Transverse colon (tissue), 4 donors: ENCODE data around the gene CFAP221. TPM values are rescaled to one million over a fixed set of nuclear protein-coding genes. Genes with fewer than 3 reads are reported as not detected.

Experiments
- DNase-seq: peaks from one replicate; pipeline ENCODE4 v3.0.0-alpha.2; 2019
- H3K27ac ChIP-seq, 4 donors: fragments of 200-600 bp; sonication (generic); 2 replicates each; pipeline ENCODE4 v1.5.1; 2016 to 2018; ENCODE audit warnings: inconsistent platforms in 4 of 4
- H3K27me3 ChIP-seq: fragments of 200-600 bp; sonication (generic); 2 replicates; pipeline ENCODE4 v1.5.1; 2017; ENCODE audit warnings: inconsistent platforms
- H3K36me3 ChIP-seq, 4 donors: fragments of 200-600 bp; sonication (generic); 2 replicates each; pipeline ENCODE4 v1.5.1; 2017 to 2019; ENCODE audit warnings: inconsistent platforms in 4 of 4
- H3K4me1 ChIP-seq, 4 donors: fragments of 200-600 bp; sonication (generic); 2 replicates each; pipeline ENCODE4 v1.5.1; 2017 to 2020; ENCODE audit warnings: inconsistent platforms in 4 of 4
- H3K4me3 ChIP-seq, 4 donors: fragments of 200-600 bp; sonication (generic); 1 replicate in 1 of 4; 2 replicates in 3 of 4; pipeline versions ENCODE4 v1.5.1 to v1.6.1; 2017 to 2019; ENCODE audit warnings: inconsistent platforms in 4 of 4
- H3K9me3 ChIP-seq, 2 donors: fragments of 200-600 bp; sonication (generic); 2 replicates each; pipeline ENCODE4 v1.5.1; 2017 to 2019; ENCODE audit warnings: inconsistent platforms in 2 of 2
- CTCF ChIP-seq, 5 experiments: fragments of 200-600 bp in 3 of 5; fragments of 450-650 bp in 2 of 5; sonication (generic) in 3 of 5; IDR thresholded peaks; 1 replicate in 2 of 5; 2 replicates in 3 of 5; pipeline ENCODE4 v1.5.1; 2016 to 2017; ENCODE audit warnings: antibody characterized with exemption in 5 of 5, inconsistent platforms in 3 of 5, mild to moderate bottlenecking in 2 of 5, moderate library complexity in 1 of 5
- EP300 ChIP-seq: sonication (generic); formaldehyde crosslinking; IDR thresholded peaks from one replicate; pipeline ENCODE4 v1.6.1; 2017; ENCODE audit warnings: antibody characterized with exemption, low read depth
- POLR2A ChIP-seq: fragments of 450-650 bp; IDR thresholded peaks from one replicate; pipeline ENCODE4 v1.6.1; 2016; ENCODE audit warnings: antibody characterized with exemption, mild to moderate bottlenecking, moderate library complexity
- POLR2AphosphoS5 ChIP-seq, 3 donors: sonication (generic); formaldehyde crosslinking; IDR thresholded peaks; one replicate each; pipeline ENCODE4 v1.6.1; 2016; ENCODE audit warnings: antibody characterized with exemption in 3 of 3
- WGBS, 2 donors: methylation state at CpG; one replicate each; pipeline ENCODE4 v1.1.5; 2018; ENCODE audit warnings: low coverage in 1 of 2; 5-methylcytosine and 5-hydroxymethylcytosine counted together
- in situ Hi-C, 4 donors: fragments of 200-750 bp; cut with MboI; loops; one replicate each; pipeline versions ENCODE4 v1.15.0 to v1.15.1; 2017; ENCODE audit warnings: low sequenced_read_pairs in 3 of 4, low pct_ligation_motif_present in 1 of 4, low pct_unique_long_range_greater_than_20kb in 1 of 4
- intact Hi-C: fragments of 100-400 bp; cut with DNase I; formaldehyde crosslinking; loops from one replicate; pipeline ENCODE4 v1.15.1; 2023; ENCODE audit warnings: low total_unique reads
- total RNA-seq, 4 donors: library from RNA; depleted of rRNA; stranded (reverse); fragments of >200 nt; gene quantifications; one replicate each; pipeline ENCODE4 v1.1.0, GENCODE V29; 2016

Gene CFAP221
- total RNA-seq, 4 donors from 2014 or later: not detected

- Histone ChIP-seq H3K9me3 (no peaks in the 10 kb centered on the region), H3K4me3 (no peak overlapping the region), H3K4me1 (peaks cover 0 to 4% (median 0%) of the 10 kb centered on the region in 4 donors), H3K27me3 (no peaks in the 10 kb centered on the region), H3K36me3 (no peaks in the 10 kb centered on the region), H3K27ac (no peak overlapping the region)
- in situ Hi-C loops: no loop called here
- intact Hi-C loops: no loop called here
- TF ChIP-seq POLR2AphosphoS5 (IDR thresholded peaks at IDR 0.05) (no peak), POLR2A (no peak), CTCF (IDR thresholded peaks at IDR 0.05) (no peak), EP300 (no peak)
- DNase-seq: no peak
- 60 to 75% methylated on average over 1 to 12 of the region's 12 CpGs for WGBS, 2 donors
Measured at GRCh38 chr2:119638246-119638645, 94.0 kb downstream of the CFAP221 start.

- Histone ChIP-seq H3K9me3 (no peaks in the 10 kb centered on the region), H3K4me1 (peaks cover 0 to 4% (median 0%) of the 10 kb centered on the region in 4 donors), H3K27ac (no peak overlapping the region), H3K36me3 (no peaks in the 10 kb centered on the region), H3K27me3 (no peaks in the 10 kb centered on the region), H3K4me3 (no peak overlapping the region)
- WGBS, 2 donors: 54% methylated on average over 19 of the region's 19 CpGs; no CpG with 5 or more reads in 1 of the 2 donors
- intact Hi-C loops: no loop called here
- in situ Hi-C loops: no loop called here
- TF ChIP-seq POLR2A: no peak
- no peak for TF ChIP-seq EP300
- TF ChIP-seq CTCF (IDR thresholded peaks at IDR 0.05): no peak
- no peak for TF ChIP-seq POLR2AphosphoS5 (IDR thresholded peaks at IDR 0.05)
- no peak for DNase-seq
Measured at GRCh38 chr2:119638685-119639554, 94.7 kb downstream of the CFAP221 start.

GRCh38 chr2:119641562-119642258 lies 97.5 kb downstream of the CFAP221 start:
- peaks cover 0 to 4% (median 0%) of the 10 kb centered on the region in 4 donors for H3K4me1 ChIP-seq
- intact Hi-C loops: no loop called here
- no peaks in the 10 kb centered on the region for H3K9me3 ChIP-seq
- WGBS, 2 donors: 7 to 8% methylated on average over 9 to 17 of the region's 17 CpGs
- no peaks in the 10 kb centered on the region for H3K36me3 ChIP-seq
- DNase-seq: peak; percentile 71
- TF ChIP-seq POLR2AphosphoS5 (IDR thresholded peaks at IDR 0.05) (no peak), EP300 (no peak), CTCF (IDR thresholded peaks at IDR 0.05) (peak; percentile 71 to 94 (median 91))
- H3K27ac ChIP-seq: no peak overlapping the region
- no peaks in the 10 kb centered on the region for H3K27me3 ChIP-seq
- H3K4me3 ChIP-seq: no peak overlapping the region
- in situ Hi-C loops: no loop called here

- Histone ChIP-seq H3K4me1 (peaks cover 0 to 4% (median 0%) of the 10 kb centered on the region in 4 donors), H3K27me3 (no peaks in the 10 kb centered on the region), H3K36me3 (no peaks in the 10 kb centered on the region), H3K27ac (no peak overlapping the region), H3K9me3 (no peaks in the 10 kb centered on the region), H3K4me3 (no peak overlapping the region)
- intact Hi-C loops (no loop called here), in situ Hi-C loops (no loop called here)
- WGBS, 2 donors: 87 to 93% methylated on average over 3 of the region's 3 CpGs
- TF ChIP-seq POLR2AphosphoS5 (IDR thresholded peaks at IDR 0.05) (no peak), EP300 (no peak), POLR2A (no peak), CTCF (IDR thresholded peaks at IDR 0.05) (no peak)
- DNase-seq: no peak
Measured at GRCh38 chr2:119644186-119644585, 99.9 kb downstream of the CFAP221 start.
